HG03060 (cell line): Measurements from ENCODE around the gene COL6A3.

Experiments used
- ATAC-seq: cut with Tn5 transposase; IDR thresholded peaks from one replicate; pipeline ENCODE4 v1.9.1; 2021; ENCODE audit warnings: low read depth, moderate number of reproducible peaks; ENCODE audit not compliant: unreplicated experiment

Gene COL6A3

GRCh38 chr2:237323656-237324055, 90.3 kb downstream of the COL6A3 start:
- ATAC-seq: no peak

- no peak for ATAC-seq
Observed at GRCh38 chr2:237322564-237322963, 91.4 kb downstream of the COL6A3 start.

- no peak for ATAC-seq
Observed at GRCh38 chr2:237321746-237322145, 92.2 kb downstream of the COL6A3 start.

GRCh38 chr2:237320801-237321560, 93.0 kb downstream of the COL6A3 start:
- no peak for ATAC-seq

GRCh38 chr2:237319887-237320286, 94.1 kb downstream of the COL6A3 start:
- no peak for ATAC-seq

GRCh38 chr2:237319086-237319820, 94.7 kb downstream of the COL6A3 start:
- no peak for ATAC-seq

- no peak for ATAC-seq
Observed at GRCh38 chr2:237316339-237316738, 97.6 kb downstream of the COL6A3 start.

GRCh38 chr2:237315829-237316225, 98.1 kb downstream of the COL6A3 start:
- no peak for ATAC-seq

GRCh38 chr2:237315170-237315828, 98.7 kb downstream of the COL6A3 start:
- ATAC-seq: no peak

- ATAC-seq: no peak
Observed at GRCh38 chr2:237314681-237315080, 99.3 kb downstream of the COL6A3 start.

- no peak for ATAC-seq
Observed at GRCh38 chr2:237314198-237314597, 99.8 kb downstream of the COL6A3 start.

GRCh38 chr2:237312021-237312755, 101.8 kb downstream of the COL6A3 start:
- no peak for ATAC-seq

GRCh38 chr2:237310515-237311114, 103.3 kb downstream of the COL6A3 start:
- ATAC-seq: no peak

GRCh38 chr2:237309416-237309815, 104.5 kb downstream of the COL6A3 start:
- no peak for ATAC-seq

GRCh38 chr2:237309011-237309410, 105.0 kb downstream of the COL6A3 start:
- no peak for ATAC-seq

- ATAC-seq: no peak
Observed at GRCh38 chr2:237307474-237307873, 106.5 kb downstream of the COL6A3 start.

GRCh38 chr2:237306787-237307170, 107.2 kb downstream of the COL6A3 start:
- no peak for ATAC-seq

- ATAC-seq: no peak
Observed at GRCh38 chr2:237306083-237306786, 107.7 kb downstream of the COL6A3 start.

GRCh38 chr2:237305579-237305978, 108.4 kb downstream of the COL6A3 start:
- no peak for ATAC-seq
